DMS153 (cell line): ENCODE measurements around the gene NAALADL2.

Experiments
- DNase-seq: peaks from one replicate; lab custom pipeline; 2025; lab: John Stamatoyannopoulos, UW

The NAALADL2 gene

GRCh38 chr3:175670557-175670956 lies 811.4 kb downstream of the NAALADL2 start:
- no peak for DNase-seq

- no peak for DNase-seq
These were observed 813.1 kb downstream of the NAALADL2 start for GRCh38 chr3:175672119-175672689.

- DNase-seq, result no peak
These were observed 820.4 kb downstream of the NAALADL2 start for GRCh38 chr3:175679568-175679967.

- DNase-seq, result no peak
These were observed 833.1 kb downstream of the NAALADL2 start for GRCh38 chr3:175692256-175692655.

GRCh38 chr3:175695251-175695650 lies 836.1 kb downstream of the NAALADL2 start:
- DNase-seq, result no peak

- no peak for DNase-seq
These were observed 843.8 kb downstream of the NAALADL2 start for GRCh38 chr3:175702956-175703355.

GRCh38 chr3:175704366-175705055 lies 845.4 kb downstream of the NAALADL2 start:
- no peak for DNase-seq

- DNase-seq, result no peak
These were observed 854.1 kb downstream of the NAALADL2 start for GRCh38 chr3:175713268-175713667.

GRCh38 chr3:175716446-175716845 lies 857.3 kb downstream of the NAALADL2 start:
- DNase-seq, result no peak

GRCh38 chr3:175726228-175726627 lies 867.1 kb downstream of the NAALADL2 start:
- DNase-seq, result no peak

- no peak for DNase-seq
These were observed 869.4 kb downstream of the NAALADL2 start for GRCh38 chr3:175728566-175728965.

- peak; percentile 14 for DNase-seq
These were observed 870.3 kb downstream of the NAALADL2 start for GRCh38 chr3:175729466-175729865.

GRCh38 chr3:175731543-175731942 lies 872.4 kb downstream of the NAALADL2 start:
- no peak for DNase-seq

GRCh38 chr3:175732017-175732416 lies 872.9 kb downstream of the NAALADL2 start:
- DNase-seq, result no peak

- DNase-seq, result peak; percentile 27
These were observed 876.7 kb downstream of the NAALADL2 start for GRCh38 chr3:175735866-175736265.

- DNase-seq, result no peak
These were observed 878.8 kb downstream of the NAALADL2 start for GRCh38 chr3:175737646-175738572.

GRCh38 chr3:175741951-175742350 lies 882.8 kb downstream of the NAALADL2 start:
- no peak for DNase-seq

- no peak for DNase-seq
These were observed 884.7 kb downstream of the NAALADL2 start for GRCh38 chr3:175743733-175744400.

GRCh38 chr3:175746308-175746707 lies 887.2 kb downstream of the NAALADL2 start:
- DNase-seq, result no peak

- DNase-seq, result no peak
These were observed 889.1 kb downstream of the NAALADL2 start for GRCh38 chr3:175748087-175748730.

- no peak for DNase-seq
These were observed 890.8 kb downstream of the NAALADL2 start for GRCh38 chr3:175749981-175750380.

GRCh38 chr3:175751089-175751488 lies 892.0 kb downstream of the NAALADL2 start:
- DNase-seq, result no peak
